ENCODE data around the gene NCAN. TPM values are rescaled to one million over a fixed set of nuclear protein-coding genes. Genes with fewer than 3 reads are reported as not detected.
A peak's percentile ranks its signal among the peaks of the same experiment; 100 is the strongest.

The NCAN gene
- total RNA-seq, 3 donors from 2014 or later (not counting 1 experiment from before 2014, with no cell fraction given), result not detected

DNA sequence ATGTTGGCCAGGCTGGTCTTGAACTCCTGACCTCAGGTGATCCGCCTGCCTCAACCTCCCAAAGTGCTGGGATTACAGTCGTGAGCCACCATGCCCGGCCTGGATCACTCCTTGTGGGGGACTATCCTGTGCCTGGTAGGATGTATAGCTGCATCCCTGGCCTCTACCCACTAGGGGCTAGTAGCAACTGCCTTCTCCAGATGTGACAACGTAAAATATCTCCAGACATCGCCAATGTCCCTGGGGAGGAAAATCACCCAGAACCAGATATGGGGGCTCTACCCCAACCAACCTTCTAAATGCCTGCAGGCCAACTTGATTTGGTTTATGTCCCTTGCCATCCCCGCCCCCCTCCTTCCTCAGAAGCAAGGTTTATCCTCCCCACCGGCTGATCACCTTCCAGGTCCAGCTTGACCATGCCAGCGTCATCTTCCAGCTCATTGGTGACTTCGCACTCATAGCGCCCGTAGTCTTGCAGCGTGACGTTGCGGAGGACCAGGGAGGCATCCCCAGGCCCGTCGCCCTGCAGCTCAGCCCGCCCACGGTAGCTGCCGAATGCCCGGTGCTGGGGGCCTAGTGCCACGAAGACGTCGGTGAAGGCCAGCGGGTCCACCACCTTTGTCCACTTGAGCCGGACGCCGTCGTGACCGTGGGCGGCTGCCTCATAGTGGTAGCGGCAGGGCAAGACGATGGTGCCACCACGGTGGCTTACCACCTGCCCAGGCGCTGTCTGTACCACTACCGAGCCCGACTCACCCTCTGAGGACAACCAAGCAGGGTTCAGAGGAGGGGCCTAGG is 48.9 kb downstream of the NCAN start:
- no peaks in the 10 kb centered on the region for H3K36me3 ChIP-seq (ENCODE audit: control insufficient read depth, insufficient read depth, low read length)
- DNase-seq, result no peak
- Mint-ChIP-seq H3K9me3 (no peaks in the 10 kb centered on the region), H3K27ac (no peak overlapping the region), H3K4me3 (no peak overlapping the region), H3K4me1 (peaks cover 0 to 8% of the 10 kb centered on the region in 2 donors), H3K27me3 (ENCODE audit: low read depth in 2 of 2) (peaks cover 26 to 56% of the 10 kb centered on the region in 2 donors), H3K36me3 (no peaks in the 10 kb centered on the region)
- TF ChIP-seq CTCF (IDR thresholded peaks at IDR 0.05), result no peak
- no peaks in the 10 kb centered on the region for H3K9me3 ChIP-seq (ENCODE audit: control insufficient read depth, insufficient read depth, low read length)
- no peak for ATAC-seq
- no peak overlapping the region for H3K4me3 ChIP-seq (ENCODE audit: low read length)
- intact Hi-C loops (cut with micrococcal nuclease), result no loop called here
- no peak overlapping the region for H3K27ac ChIP-seq (ENCODE audit: low read length)
- WGBS (ENCODE audit: insufficient coverage), result 53% methylated on average over 36 of the region's 36 CpGs
- H3K4me1 ChIP-seq (ENCODE audit: control insufficient read depth, insufficient read depth, low read length), result peaks cover 11% of the 10 kb centered on the region
- peaks cover 14% of the 10 kb centered on the region for H3K27me3 ChIP-seq (ENCODE audit: control insufficient read depth, insufficient read depth, low read length)

DNA sequence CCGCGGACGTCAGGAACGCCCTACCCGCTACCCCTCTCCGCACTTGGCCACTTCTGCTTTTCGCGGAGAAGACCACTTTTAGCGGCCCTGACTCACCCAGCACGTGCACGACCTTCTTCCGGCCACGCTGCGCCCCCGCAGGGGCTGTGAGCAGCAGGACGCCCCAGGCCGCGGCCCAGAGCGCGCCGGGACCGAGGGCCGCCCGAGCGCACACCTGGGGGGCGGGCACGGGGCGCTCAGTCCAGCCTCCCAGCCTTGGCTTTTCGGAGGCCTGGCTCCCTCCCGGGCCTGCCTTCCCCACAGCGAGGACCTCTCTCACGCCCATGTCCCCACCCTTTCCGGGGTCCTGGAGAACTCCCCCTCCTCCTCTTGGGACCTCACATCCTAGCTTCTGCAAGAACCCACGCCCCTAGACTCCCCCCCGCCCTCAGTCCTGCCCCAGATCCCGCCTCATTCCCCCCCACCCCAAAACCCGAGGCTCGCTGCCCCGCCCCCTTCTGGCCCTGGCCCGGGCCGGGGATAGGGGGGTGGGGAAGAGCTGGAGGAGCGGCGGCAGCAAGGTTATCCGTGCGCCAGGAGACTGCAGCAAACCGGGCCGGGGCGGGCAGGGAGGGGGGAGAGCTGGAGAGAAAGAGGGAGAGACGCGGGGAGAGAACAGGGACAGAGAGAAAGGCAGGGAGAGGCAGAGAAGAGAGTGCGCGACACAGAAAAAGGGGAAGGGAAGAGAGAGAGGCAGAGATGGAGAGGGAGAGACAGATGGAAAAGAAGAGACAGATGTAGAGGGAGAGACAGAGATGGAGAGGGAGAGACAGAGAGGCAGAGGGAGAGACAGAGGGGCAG is 49.8 kb downstream of the NCAN start:
- ATAC-seq (peak in 1 of 3 donors; percentile 22), DNase-seq (no peak)
- no peak for TF ChIP-seq CTCF (IDR thresholded peaks at IDR 0.05)
- no peak overlapping the region for H3K4me3 ChIP-seq (ENCODE audit: low read length)
- Mint-ChIP-seq H3K27me3 (ENCODE audit: low read depth in 2 of 2) (peaks cover 23 to 54% of the 10 kb centered on the region in 2 donors), H3K27ac (no peak overlapping the region), H3K9me3 (no peaks in the 10 kb centered on the region), H3K36me3 (no peaks in the 10 kb centered on the region), H3K4me3 (peak overlapping the region; percentile 4), H3K4me1 (peaks cover 0 to 8% of the 10 kb centered on the region in 2 donors)
- H3K4me1 ChIP-seq (ENCODE audit: control insufficient read depth, insufficient read depth, low read length), result peaks cover 11% of the 10 kb centered on the region
- 1% methylated on average over 46 of the region's 52 CpGs for WGBS (ENCODE audit: insufficient coverage)
- no peaks in the 10 kb centered on the region for H3K9me3 ChIP-seq (ENCODE audit: control insufficient read depth, insufficient read depth, low read length)
- H3K27me3 ChIP-seq (ENCODE audit: control insufficient read depth, insufficient read depth, low read length), result peaks cover 14% of the 10 kb centered on the region
- intact Hi-C loops (cut with micrococcal nuclease), result no loop called here
- no peak overlapping the region for H3K27ac ChIP-seq (ENCODE audit: low read length)
- no peaks in the 10 kb centered on the region for H3K36me3 ChIP-seq (ENCODE audit: control insufficient read depth, insufficient read depth, low read length)

GRCh38 chr19:19262190-19263057 is 50.7 kb downstream of the NCAN start:
- 14% methylated on average over 31 of the region's 31 CpGs for WGBS (ENCODE audit: insufficient coverage)
- Histone ChIP-seq H3K27ac (ENCODE audit: low read length) (no peak overlapping the region), H3K27me3 (ENCODE audit: control insufficient read depth, insufficient read depth, low read length) (peaks cover 14% of the 10 kb centered on the region), H3K4me1 (ENCODE audit: control insufficient read depth, insufficient read depth, low read length) (peaks cover 11% of the 10 kb centered on the region), H3K9me3 (ENCODE audit: control insufficient read depth, insufficient read depth, low read length) (no peaks in the 10 kb centered on the region), H3K36me3 (ENCODE audit: control insufficient read depth, insufficient read depth, low read length) (no peaks in the 10 kb centered on the region), H3K4me3 (ENCODE audit: low read length) (no peak overlapping the region)
- peaks cover 23 to 49% of the 10 kb centered on the region in 2 donors for H3K27me3 Mint-ChIP-seq (ENCODE audit: low read depth in 2 of 2)
- H3K27ac Mint-ChIP-seq, result no peak overlapping the region
- no peak for TF ChIP-seq CTCF (IDR thresholded peaks at IDR 0.05)
- H3K9me3 Mint-ChIP-seq, result no peaks in the 10 kb centered on the region
- ATAC-seq (no peak), DNase-seq (no peak)
- intact Hi-C loops (cut with micrococcal nuclease), result no loop called here
- peak overlapping the region; percentile 4 for H3K4me3 Mint-ChIP-seq
- peaks cover 0 to 8% of the 10 kb centered on the region in 2 donors for H3K4me1 Mint-ChIP-seq
- H3K36me3 Mint-ChIP-seq, result no peaks in the 10 kb centered on the region

Measured in natural killer cell (primary cell).